Fibroblast of lung (primary cell): ENCODE data around the gene SYNPR. TPM values are rescaled to one million over a fixed set of nuclear protein-coding genes. Genes with fewer than 3 reads are reported as not detected.

Source experiments
- DNase-seq, 2 donors: peaks; one replicate each; pipeline versions ENCODE4 v3.0.0 to v3.0.0-alpha.2; 2010; ENCODE audit warnings: low read depth in 2 of 2
- H2AFZ ChIP-seq: 2 replicates; pipeline ENCODE4 v1.5.1; 2012; ENCODE audit warnings: low read length, control low read depth, inconsistent platforms
- H3K27ac ChIP-seq: 2 replicates; pipeline ENCODE4 v1.5.1; 2011; ENCODE audit warnings: low read length, control low read depth; ENCODE audit not compliant: insufficient read depth
- H3K27me3 ChIP-seq: 2 replicates; pipeline ENCODE4 v1.5.1; 2011; ENCODE audit warnings: mild to moderate bottlenecking, low read length; ENCODE audit not compliant: control insufficient read depth, insufficient read depth
- H3K36me3 ChIP-seq: 2 replicates; pipeline ENCODE4 v1.5.1; 2011; ENCODE audit warnings: low read length; ENCODE audit not compliant: control insufficient read depth, insufficient read depth
- H3K4me1 ChIP-seq: 2 replicates; pipeline ENCODE4 v1.5.1; 2011; ENCODE audit warnings: low read length; ENCODE audit not compliant: control insufficient read depth, insufficient read depth; ENCODE audit errors: extremely low read depth
- H3K4me2 ChIP-seq: 2 replicates; pipeline ENCODE4 v1.5.1; 2011; ENCODE audit warnings: low read length, control low read depth; ENCODE audit not compliant: insufficient read depth; ENCODE audit errors: extremely low read depth
- H3K4me3 ChIP-seq, 4 experiments: fragments of 200-600 bp in 1 of 4; sonication (generic) in 1 of 4; replicated peaks in 1 of 4; 2 replicates each; pipeline ENCODE4 v1.5.1; 2011 to 2016; ENCODE audit warnings: low read length in 4 of 4, low read depth in 3 of 4, mild to moderate bottlenecking in 3 of 4, control low read depth in 2 of 4, inconsistent platforms in 1 of 4, mixed read lengths in 1 of 4; ENCODE audit not compliant: insufficient read depth in 1 of 4; ENCODE audit errors: control extremely low read depth in 1 of 4
- H3K79me2 ChIP-seq: 2 replicates; pipeline ENCODE4 v1.5.1; 2012; ENCODE audit warnings: mild to moderate bottlenecking, low read length, inconsistent platforms; ENCODE audit not compliant: control insufficient read depth, insufficient read depth
- H3K9ac ChIP-seq: 2 replicates; pipeline ENCODE4 v1.5.1; 2011; ENCODE audit warnings: mild to moderate bottlenecking, low read length, control low read depth; ENCODE audit not compliant: insufficient read depth
- H3K9me3 ChIP-seq: 2 replicates; pipeline ENCODE4 v1.5.1; 2012; ENCODE audit warnings: low read depth, low read length; ENCODE audit not compliant: control insufficient read depth, insufficient read depth
- H4K20me1 ChIP-seq: 2 replicates; pipeline ENCODE4 v1.5.1; 2011; ENCODE audit warnings: low read length; ENCODE audit not compliant: control insufficient read depth, insufficient read depth; ENCODE audit errors: extremely low read depth
- EZH2 ChIP-seq: IDR thresholded peaks from 2 replicates; pipeline ENCODE4 v1.5.1; 2012; ENCODE audit warnings: low read length, control low read depth, mild to moderate bottlenecking; ENCODE audit errors: missing control alignments
- polyA plus RNA-seq, 2 donors: library from polyadenylated mRNA; depleted of rRNA in 1 of 2; stranded (reverse) in 1 of 2; unstranded in 1 of 2; fragments of >200 nt; gene quantifications; 2 replicates each; pipeline ENCODE4 v1.2.1, GENCODE V29; 2011 to 2012; ENCODE audit warnings: missing spikeins in 1 of 2
- total RNA-seq: library from RNA; depleted of rRNA; stranded (reverse); fragments of >200 nt; gene quantifications from 2 replicates; pipeline ENCODE4 v1.2.1, GENCODE V29; 2014
- TF ChIP-seq, protein P1 (sequence below), 2 donors: IDR thresholded peaks in 1 of 2; conservative IDR thresholded peaks in 1 of 2; 1 replicate in 1 of 2; 2 replicates in 1 of 2; pipeline ENCODE4 v1.5.1; 2011 to 2012; ENCODE audit warnings: low read length in 2 of 2, control low read depth in 1 of 2, inconsistent platforms in 1 of 2, low read depth in 1 of 2, mild to moderate bottlenecking in 1 of 2

SYNPR gene
- total and polyA plus RNA-seq, 2 donors (not counting 1 experiment from before 2014, with no cell fraction given) = not detected

GRCh38 chr3:63344661-63345060 is 66.6 kb downstream of the SYNPR start:
- H3K4me1 ChIP-seq = peaks cover 3% of the 10 kb centered on the region
- no peak for TF ChIP-seq EZH2
- TF ChIP-seq, protein P1, sequence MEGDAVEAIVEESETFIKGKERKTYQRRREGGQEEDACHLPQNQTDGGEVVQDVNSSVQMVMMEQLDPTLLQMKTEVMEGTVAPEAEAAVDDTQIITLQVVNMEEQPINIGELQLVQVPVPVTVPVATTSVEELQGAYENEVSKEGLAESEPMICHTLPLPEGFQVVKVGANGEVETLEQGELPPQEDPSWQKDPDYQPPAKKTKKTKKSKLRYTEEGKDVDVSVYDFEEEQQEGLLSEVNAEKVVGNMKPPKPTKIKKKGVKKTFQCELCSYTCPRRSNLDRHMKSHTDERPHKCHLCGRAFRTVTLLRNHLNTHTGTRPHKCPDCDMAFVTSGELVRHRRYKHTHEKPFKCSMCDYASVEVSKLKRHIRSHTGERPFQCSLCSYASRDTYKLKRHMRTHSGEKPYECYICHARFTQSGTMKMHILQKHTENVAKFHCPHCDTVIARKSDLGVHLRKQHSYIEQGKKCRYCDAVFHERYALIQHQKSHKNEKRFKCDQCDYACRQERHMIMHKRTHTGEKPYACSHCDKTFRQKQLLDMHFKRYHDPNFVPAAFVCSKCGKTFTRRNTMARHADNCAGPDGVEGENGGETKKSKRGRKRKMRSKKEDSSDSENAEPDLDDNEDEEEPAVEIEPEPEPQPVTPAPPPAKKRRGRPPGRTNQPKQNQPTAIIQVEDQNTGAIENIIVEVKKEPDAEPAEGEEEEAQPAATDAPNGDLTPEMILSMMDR (conservative IDR thresholded peaks at IDR 0.05 in 1 of 2, IDR thresholded peaks at IDR 0.05 in 1 of 2; ENCODE audit: low read depth in 1 of 2, low read length in 2 of 2) = no peak
- H3K4me2 ChIP-seq = no peak overlapping the region

DNA sequence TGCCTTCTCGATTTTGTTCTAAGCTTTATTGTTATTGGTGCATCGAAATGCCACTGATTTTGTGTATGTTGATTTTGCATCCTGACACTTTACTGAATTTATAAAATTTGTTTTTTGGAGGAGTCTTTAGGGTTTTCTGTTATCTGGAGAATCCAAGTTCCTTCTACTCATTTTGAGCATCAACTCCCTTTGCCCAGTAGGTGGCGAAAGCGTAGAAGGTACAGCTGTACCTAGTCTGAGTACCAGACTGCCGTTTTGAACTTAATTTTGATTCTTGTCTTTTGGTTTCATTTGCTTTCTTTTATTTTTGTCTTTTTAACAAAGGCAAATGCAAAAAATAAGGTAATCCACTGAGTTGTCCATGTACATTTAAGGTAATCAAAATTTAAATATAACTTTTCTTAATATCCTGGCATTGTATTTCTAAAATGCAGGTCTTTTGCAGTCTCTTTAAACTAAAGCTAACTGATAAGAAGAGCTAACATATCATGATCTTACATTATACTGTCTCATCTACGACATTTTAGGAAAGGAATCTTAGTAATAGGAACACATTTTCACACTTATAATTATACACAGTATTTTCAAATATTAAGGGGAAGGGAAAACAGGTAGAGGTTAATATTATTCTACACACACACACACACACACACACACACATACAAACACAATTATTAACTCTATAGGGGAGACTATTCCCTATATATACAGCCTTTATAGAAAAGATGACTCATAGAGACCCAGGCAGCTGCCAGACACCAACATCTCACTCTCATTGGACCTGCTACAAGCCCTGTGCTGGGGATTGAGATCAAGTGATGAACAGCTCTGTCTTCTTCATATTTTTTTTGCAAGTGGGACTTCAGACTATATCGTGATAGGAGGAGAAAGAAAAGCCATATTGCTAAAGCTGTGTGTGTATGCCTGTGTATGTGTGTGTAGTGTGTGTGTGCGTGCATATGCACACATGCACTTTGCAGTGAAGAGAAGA is 71.8 kb downstream of the SYNPR start:
- Histone ChIP-seq H4K20me1 (no peaks in the 10 kb centered on the region), H2AFZ (no peak overlapping the region), H3K36me3 (no peaks in the 10 kb centered on the region), H3K9me3 (no peaks in the 10 kb centered on the region), H3K27ac (no peak overlapping the region), H3K9ac (no peak overlapping the region), H3K4me3 (no peak overlapping the region), H3K79me2 (no peaks in the 10 kb centered on the region), H3K4me2 (peak overlapping the region; percentile 32), H3K4me1 (no peaks in the 10 kb centered on the region), H3K27me3 (no peaks in the 10 kb centered on the region)
- DNase-seq = peak; percentile 54 to 77
- TF ChIP-seq, protein P1 (conservative IDR thresholded peaks at IDR 0.05 in 1 of 2, IDR thresholded peaks at IDR 0.05 in 1 of 2; ENCODE audit: low read depth in 1 of 2, low read length in 2 of 2) = peak; percentile 94 to 95
- TF ChIP-seq EZH2 = no peak

More at GRCh38 chr3:63344661-63345060, 66.6 kb downstream of the SYNPR start:
- H3K27me3 ChIP-seq = no peaks in the 10 kb centered on the region
- H3K9me3 ChIP-seq = no peaks in the 10 kb centered on the region
- H3K36me3 ChIP-seq = no peaks in the 10 kb centered on the region
- no peak overlapping the region for H3K4me3 ChIP-seq
- no peak for DNase-seq
- H3K27ac ChIP-seq = no peak overlapping the region
- no peak overlapping the region for H3K9ac ChIP-seq
- no peaks in the 10 kb centered on the region for H3K79me2 ChIP-seq
- no peak overlapping the region for H2AFZ ChIP-seq
- H4K20me1 ChIP-seq = no peaks in the 10 kb centered on the region

- peak; percentile 59 to 76 for DNase-seq
- no peaks in the 10 kb centered on the region for H3K9me3 ChIP-seq
- no peaks in the 10 kb centered on the region for H4K20me1 ChIP-seq
- TF ChIP-seq EZH2 = no peak
- TF ChIP-seq, protein P1 (conservative IDR thresholded peaks at IDR 0.05 in 1 of 2, IDR thresholded peaks at IDR 0.05 in 1 of 2; ENCODE audit: low read depth in 1 of 2, low read length in 2 of 2) = peak; percentile 93
- no peaks in the 10 kb centered on the region for H3K4me1 ChIP-seq
- no peak overlapping the region for H3K27ac ChIP-seq
- no peaks in the 10 kb centered on the region for H3K27me3 ChIP-seq
- no peaks in the 10 kb centered on the region for H3K79me2 ChIP-seq
- no peaks in the 10 kb centered on the region for H3K36me3 ChIP-seq
- no peak overlapping the region for H3K4me2 ChIP-seq
- H2AFZ ChIP-seq = no peak overlapping the region
- no peak overlapping the region for H3K9ac ChIP-seq
- no peak overlapping the region for H3K4me3 ChIP-seq
Observed at GRCh38 chr3:63351159-63352007, 73.3 kb downstream of the SYNPR start.
